HG03571 (cell line): ENCODE measurements around the gene MICU1.
"Not testable (repeated sequence)": the region's sequence is repeated elsewhere in the genome, so short reads cannot be mapped to it uniquely, and the experiment has no call there.

Source experiments
- ATAC-seq: cut with Tn5 transposase; IDR thresholded peaks from one replicate; pipeline ENCODE4 v1.9.1; 2021; ENCODE audit not compliant: unreplicated experiment

Gene MICU1

GRCh38 chr10:72563327-72563932 is 62.4 kb downstream of the MICU1 start:
- ATAC-seq: peak; percentile 47

- no peak for ATAC-seq
Measured at GRCh38 chr10:72561745-72562166, 64.1 kb downstream of the MICU1 start.

- ATAC-seq: no peak
Measured at GRCh38 chr10:72557362-72557761, 68.5 kb downstream of the MICU1 start.

- no peak for ATAC-seq
Measured at GRCh38 chr10:72552857-72553256, 73.0 kb downstream of the MICU1 start.

GRCh38 chr10:72550239-72550638 is 75.6 kb downstream of the MICU1 start:
- no peak for ATAC-seq

GRCh38 chr10:72545546-72545945 is 80.3 kb downstream of the MICU1 start:
- ATAC-seq: no peak

GRCh38 chr10:72543855-72544254 is 82.0 kb downstream of the MICU1 start:
- not testable (repeated sequence) for ATAC-seq

- no peak for ATAC-seq
Measured at GRCh38 chr10:72542396-72542815, 83.5 kb downstream of the MICU1 start.

GRCh38 chr10:72541337-72541736 is 84.5 kb downstream of the MICU1 start:
- no peak for ATAC-seq

- no peak for ATAC-seq
Measured at GRCh38 chr10:72540193-72540807, 85.6 kb downstream of the MICU1 start.

- ATAC-seq: no peak
Measured at GRCh38 chr10:72539137-72539536, 86.7 kb downstream of the MICU1 start.

GRCh38 chr10:72525689-72526088 is 100.2 kb downstream of the MICU1 start:
- no peak for ATAC-seq

GRCh38 chr10:72525277-72525676 is 100.6 kb downstream of the MICU1 start:
- no peak for ATAC-seq

GRCh38 chr10:72524489-72524888 is 101.4 kb downstream of the MICU1 start:
- ATAC-seq: no peak

- ATAC-seq: no peak
Measured at GRCh38 chr10:72523932-72524396, 101.9 kb downstream of the MICU1 start.

- no peak for ATAC-seq
Measured at GRCh38 chr10:72523062-72523461, 102.8 kb downstream of the MICU1 start.

- ATAC-seq: no peak
Measured at GRCh38 chr10:72517244-72517643, 108.6 kb downstream of the MICU1 start.

- ATAC-seq: no peak
Measured at GRCh38 chr10:72515455-72515854, 110.4 kb downstream of the MICU1 start.

GRCh38 chr10:72513910-72514309 is 112.0 kb downstream of the MICU1 start:
- no peak for ATAC-seq

- ATAC-seq: no peak
Measured at GRCh38 chr10:72511459-72511858, 114.4 kb downstream of the MICU1 start.

- ATAC-seq: no peak
Measured at GRCh38 chr10:72509941-72510340, 115.9 kb downstream of the MICU1 start.

GRCh38 chr10:72509206-72509799 is 116.6 kb downstream of the MICU1 start:
- ATAC-seq: no peak
